Upper lobe of right lung (tissue), 1 donor: Measurements from ENCODE around the gene TAS1R1. TPM values are rescaled to one million over a fixed set of nuclear protein-coding genes. Genes with fewer than 3 reads are reported as not detected.

Source experiments
- ATAC-seq: fragments of 200-7000 bp; cut with Tn5 transposase; one replicate; pipeline ENCODE4 v1.9.1; 2020; ENCODE audit warnings: mild to moderate bottlenecking, moderate library complexity
- DNase-seq: peaks from one replicate; pipeline ENCODE4 v3.0.0-alpha.2; 2020
- H3K27ac ChIP-seq: fragments of 200-600 bp; one replicate; pipeline ENCODE4 v1.8.0; 2022
- H3K27me3 ChIP-seq: fragments of 200-600 bp; one replicate; pipeline ENCODE4 v1.8.0; 2022; ENCODE audit warnings: mild to moderate bottlenecking
- H3K36me3 ChIP-seq: fragments of 200-600 bp; one replicate; pipeline ENCODE4 v1.8.0; 2022
- H3K4me1 ChIP-seq: fragments of 200-600 bp; one replicate; pipeline ENCODE4 v1.8.0; 2022
- H3K4me3 ChIP-seq: fragments of 200-600 bp; one replicate; pipeline ENCODE4 v1.8.0; 2022; ENCODE audit warnings: mild to moderate bottlenecking
- H3K9me3 ChIP-seq: fragments of 200-600 bp; one replicate; pipeline ENCODE4 v1.8.0; 2022
- CTCF ChIP-seq: fragments of 200-600 bp; IDR thresholded peaks from one replicate; pipeline ENCODE4 v1.8.0; 2022; ENCODE audit warnings: antibody characterized with exemption
- intact Hi-C: fragments of 100-400 bp; cut with DNase I; formaldehyde crosslinking; loops from one replicate; pipeline ENCODE4 v1.11.0; 2022
- total RNA-seq: library from RNA; stranded (reverse); fragmentation: NEBNext Ultra II Directional; extraction: Animal tissue kit (Norgen Biotek cat#: 25700); gene quantifications from one replicate; pipeline ENCODE4 v1.2.1, GENCODE V29; 2021
- donor health status: DM: no; HTN: yes; CAD: no; lungs with severe emphysema.

TAS1R1 gene
- total RNA-seq, 1 donor from 2014 or later = not detected

GRCh38 chr1:6625584-6626149 is 70.6 kb downstream of the TAS1R1 start:
- H3K36me3 ChIP-seq = peaks cover 55% of the 10 kb centered on the region
- H3K27ac ChIP-seq = peak overlapping the region; percentile 66
- DNase-seq (no peak), ATAC-seq (no peak)
- H3K27me3 ChIP-seq = no peaks in the 10 kb centered on the region
- peak overlapping the region; percentile 82 for H3K4me3 ChIP-seq
- TF ChIP-seq CTCF = no peak
- intact Hi-C loops = no loop called here
- H3K4me1 ChIP-seq = peaks cover 21% of the 10 kb centered on the region
- no peaks in the 10 kb centered on the region for H3K9me3 ChIP-seq

GRCh38 chr1:6627031-6627430 is 71.9 kb downstream of the TAS1R1 start:
- no peak for TF ChIP-seq CTCF
- H3K9me3 ChIP-seq = no peaks in the 10 kb centered on the region
- peaks cover 21% of the 10 kb centered on the region for H3K4me1 ChIP-seq
- H3K27me3 ChIP-seq = no peaks in the 10 kb centered on the region
- ATAC-seq (no peak), DNase-seq (no peak)
- intact Hi-C loops = no loop called here
- H3K27ac ChIP-seq = no peak overlapping the region
- peaks cover 55% of the 10 kb centered on the region for H3K36me3 ChIP-seq
- no peak overlapping the region for H3K4me3 ChIP-seq

- DNase-seq (no peak), ATAC-seq (no peak)
- Histone ChIP-seq H3K9me3 (no peaks in the 10 kb centered on the region), H3K27me3 (no peaks in the 10 kb centered on the region), H3K27ac (no peak overlapping the region), H3K4me3 (no peak overlapping the region), H3K4me1 (peaks cover 21% of the 10 kb centered on the region), H3K36me3 (peaks cover 55% of the 10 kb centered on the region)
- no peak for TF ChIP-seq CTCF
- intact Hi-C loops = no loop called here
Observed at GRCh38 chr1:6627841-6628545, 72.9 kb downstream of the TAS1R1 start.

GRCh38 chr1:6628971-6629479 is 73.9 kb downstream of the TAS1R1 start:
- intact Hi-C loops = no loop called here
- TF ChIP-seq CTCF = no peak

More at GRCh38 chr1:6628971-6629479, 73.9 kb downstream of the TAS1R1 start:
- no peak for DNase-seq
- Histone ChIP-seq H3K36me3 (peaks cover 58% of the 10 kb centered on the region), H3K27me3 (no peaks in the 10 kb centered on the region), H3K27ac (no peak overlapping the region), H3K4me1 (peaks cover 21% of the 10 kb centered on the region), H3K4me3 (no peak overlapping the region), H3K9me3 (no peaks in the 10 kb centered on the region)
- no peak for ATAC-seq

Other genes starting within 250 kb of the TAS1R1 start
- 22.8 TPM for gene ACOT7, start 161.5 kb upstream of the TAS1R1 start, total RNA-seq
- gene HES2, start 135.4 kb upstream of the TAS1R1 start, total RNA-seq = 5.7 TPM
- gene ESPN, start 130.5 kb upstream of the TAS1R1 start, total RNA-seq = 4.3 TPM
- gene TNFRSF25, start 89.1 kb upstream of the TAS1R1 start, total RNA-seq = 10.0 TPM
- 12.2 TPM for gene PLEKHG5, start 63.6 kb upstream of the TAS1R1 start, total RNA-seq
- 23.6 TPM for gene NOL9, start 794 bp upstream of the TAS1R1 start, total RNA-seq
- gene ZBTB48, start 24.7 kb downstream of the TAS1R1 start, total RNA-seq = 31.5 TPM
- gene KLHL21, start 47.6 kb downstream of the TAS1R1 start, total RNA-seq = 21.8 TPM
- 10.8 TPM for gene PHF13, start 58.4 kb downstream of the TAS1R1 start, total RNA-seq
- 15.3 TPM for gene THAP3, start 69.6 kb downstream of the TAS1R1 start, total RNA-seq
- 37.6 TPM for gene DNAJC11, start 146.5 kb downstream of the TAS1R1 start, total RNA-seq
- gene CAMTA1, start 230.1 kb downstream of the TAS1R1 start, total RNA-seq = 63.4 TPM